NB4 (cell line): Measurements from ENCODE around the gene SLCO4A1.

Experiments
- DNase-seq: peaks from one replicate; pipeline ENCODE4 v3.0.0; 2010; ENCODE audit warnings: low read depth
- H3K4me3 ChIP-seq: one replicate; pipeline ENCODE4 v1.5.1; 2011; ENCODE audit warnings: mild to moderate bottlenecking, low read depth, low read length, moderate library complexity
- CTCF ChIP-seq: IDR thresholded peaks from one replicate; pipeline ENCODE4 v1.5.1; 2012; ENCODE audit warnings: low read depth, low read length
- MAX ChIP-seq: IDR thresholded peaks from 2 replicates; pipeline ENCODE4 v1.6.1; 2011; ENCODE audit warnings: low read depth, low read length
- MYC ChIP-seq: IDR thresholded peaks from 2 replicates; pipeline ENCODE4 v1.6.1; 2011; ENCODE audit warnings: low read depth, low read length
- POLR2A ChIP-seq: IDR thresholded peaks from 2 replicates; pipeline ENCODE4 v1.6.1; 2011; ENCODE audit warnings: mild to moderate bottlenecking; ENCODE audit not compliant: insufficient read length; ENCODE audit errors: extremely low read depth

Gene SLCO4A1

GRCh38 chr20:62609811-62610757 is 32.2 kb upstream of the SLCO4A1 start:
- TF ChIP-seq MAX (no peak), POLR2A (no peak), MYC (no peak), CTCF (no peak)
- no peak overlapping the region for H3K4me3 ChIP-seq

GRCh38 chr20:62611012-62611411 is 31.3 kb upstream of the SLCO4A1 start:
- H3K4me3 ChIP-seq: no peak overlapping the region
- no peak for DNase-seq
- TF ChIP-seq MAX: no peak

More at GRCh38 chr20:62609811-62610757, 32.2 kb upstream of the SLCO4A1 start:
- no peak for DNase-seq

GRCh38 chr20:62611819-62612218 is 30.5 kb upstream of the SLCO4A1 start:
- DNase-seq: no peak
- H3K4me3 ChIP-seq: no peak overlapping the region
- TF ChIP-seq MYC (no peak), CTCF (no peak), MAX (no peak), POLR2A (no peak)

GRCh38 chr20:62614085-62614960 is 28.0 kb upstream of the SLCO4A1 start:
- TF ChIP-seq MYC: no peak
- no peak for TF ChIP-seq CTCF
- no peak for TF ChIP-seq MAX
- no peak for TF ChIP-seq POLR2A
- H3K4me3 ChIP-seq: no peak overlapping the region
- DNase-seq: no peak

GRCh38 chr20:62614961-62615680 is 27.2 kb upstream of the SLCO4A1 start:
- TF ChIP-seq MYC (no peak), POLR2A (no peak), MAX (no peak), CTCF (no peak)
- H3K4me3 ChIP-seq: no peak overlapping the region
- DNase-seq: no peak
